ENCODE results near the gene FNDC10.

Gene FNDC10

DNA sequence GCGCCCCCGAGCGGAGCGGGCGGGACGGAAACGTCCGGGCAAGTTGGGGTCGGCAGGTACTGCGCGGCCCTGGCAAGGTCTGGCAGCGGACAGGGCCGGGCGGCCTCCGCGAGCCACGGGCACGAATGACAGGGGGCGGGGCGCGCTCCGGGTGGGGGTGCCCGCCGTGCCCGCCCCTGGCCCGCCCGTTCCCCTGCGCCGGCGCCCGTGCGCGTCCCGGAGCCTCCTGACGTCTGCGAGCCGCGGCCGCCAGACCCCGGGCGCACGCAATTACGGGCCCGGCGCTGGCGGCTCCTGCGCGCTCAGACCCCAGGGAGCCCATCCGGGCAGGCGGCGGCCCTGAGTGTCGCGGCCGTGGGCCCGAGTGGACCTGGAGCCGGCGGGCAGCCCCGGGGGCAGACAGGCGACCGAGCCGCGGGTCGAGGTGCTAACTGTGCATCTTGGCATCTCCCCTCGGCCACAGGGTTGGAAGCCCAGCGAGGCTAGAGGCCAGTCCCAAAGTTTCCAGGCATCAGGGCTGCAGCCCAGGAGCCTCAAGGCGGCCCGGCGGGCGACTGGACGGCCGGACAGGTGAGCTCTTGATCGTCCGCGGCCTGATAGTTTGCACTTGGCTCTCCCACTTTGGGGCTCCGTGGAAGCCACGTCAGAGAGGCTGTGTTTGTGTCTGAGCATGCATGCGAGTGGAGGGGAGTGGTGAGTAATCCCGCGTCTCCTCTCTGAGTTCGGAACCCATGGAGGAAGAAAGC lies 16.3 kb upstream of the FNDC10 start:
- DNase-seq, result no peak

DNA sequence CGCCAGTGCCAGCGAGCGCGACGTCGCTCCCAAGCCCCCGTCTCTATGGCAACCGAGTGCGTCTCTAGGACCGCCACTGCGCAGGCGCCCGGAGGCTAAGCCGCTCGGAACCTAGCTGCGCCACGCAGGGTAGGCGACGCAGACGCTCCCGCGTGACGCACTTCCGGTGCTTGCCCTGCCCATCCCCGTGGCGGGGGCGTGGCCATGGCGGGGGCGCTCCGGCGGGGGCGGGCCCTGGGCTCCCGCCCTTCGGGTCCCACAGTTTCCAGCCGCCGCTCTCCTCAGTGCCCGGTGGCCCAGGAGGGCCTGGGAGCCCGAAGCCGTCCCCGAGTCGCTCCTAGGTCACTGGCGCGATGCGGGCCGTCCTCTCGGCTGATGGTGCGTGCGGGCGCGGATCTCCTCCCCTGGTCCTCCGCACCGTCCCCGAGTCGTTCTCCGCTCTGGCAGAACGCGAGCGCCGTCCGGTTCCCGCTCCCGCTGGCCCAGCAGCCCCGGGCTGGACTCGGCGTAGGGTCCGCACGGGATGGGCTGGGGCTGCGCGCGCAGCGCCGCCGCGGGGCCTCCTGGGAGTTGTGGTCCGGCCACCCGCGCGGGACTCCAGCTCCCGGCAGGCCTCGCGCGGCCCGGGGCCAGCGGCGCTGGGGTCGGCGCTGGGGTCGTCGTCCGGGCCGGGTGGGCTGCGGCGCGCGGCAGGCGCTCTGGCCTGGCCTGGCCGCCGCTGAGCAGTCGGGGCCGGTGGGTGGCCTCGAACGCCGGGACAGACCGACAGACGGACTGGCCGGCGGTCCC lies 15.5 kb upstream of the FNDC10 start, which contains the start of gene MIB2:
MIB2 (plus strand) TSS at position 245 of the 789 bp plus-strand sequence. CDS start 7,953 bp downstream, outside the sequence.
- peak; percentile 93 to 95 for DNase-seq

DNA sequence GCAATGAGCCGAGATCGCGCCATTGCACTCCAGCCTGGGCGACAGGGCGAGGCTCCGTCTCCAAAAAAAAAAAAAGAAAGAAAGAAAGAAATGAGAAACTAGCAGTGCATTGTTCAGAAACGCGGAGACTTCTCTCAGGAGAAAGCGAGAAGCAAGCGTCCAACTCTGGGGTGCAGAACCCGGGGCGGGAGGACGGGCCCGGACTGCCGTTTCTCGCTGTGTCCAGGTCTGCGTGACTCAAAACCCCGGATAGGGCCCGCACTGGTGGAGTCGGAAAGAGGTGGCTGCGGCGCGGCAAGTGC lies 15.0 kb upstream of the FNDC10 start:
- DNase-seq, result no peak

DNA sequence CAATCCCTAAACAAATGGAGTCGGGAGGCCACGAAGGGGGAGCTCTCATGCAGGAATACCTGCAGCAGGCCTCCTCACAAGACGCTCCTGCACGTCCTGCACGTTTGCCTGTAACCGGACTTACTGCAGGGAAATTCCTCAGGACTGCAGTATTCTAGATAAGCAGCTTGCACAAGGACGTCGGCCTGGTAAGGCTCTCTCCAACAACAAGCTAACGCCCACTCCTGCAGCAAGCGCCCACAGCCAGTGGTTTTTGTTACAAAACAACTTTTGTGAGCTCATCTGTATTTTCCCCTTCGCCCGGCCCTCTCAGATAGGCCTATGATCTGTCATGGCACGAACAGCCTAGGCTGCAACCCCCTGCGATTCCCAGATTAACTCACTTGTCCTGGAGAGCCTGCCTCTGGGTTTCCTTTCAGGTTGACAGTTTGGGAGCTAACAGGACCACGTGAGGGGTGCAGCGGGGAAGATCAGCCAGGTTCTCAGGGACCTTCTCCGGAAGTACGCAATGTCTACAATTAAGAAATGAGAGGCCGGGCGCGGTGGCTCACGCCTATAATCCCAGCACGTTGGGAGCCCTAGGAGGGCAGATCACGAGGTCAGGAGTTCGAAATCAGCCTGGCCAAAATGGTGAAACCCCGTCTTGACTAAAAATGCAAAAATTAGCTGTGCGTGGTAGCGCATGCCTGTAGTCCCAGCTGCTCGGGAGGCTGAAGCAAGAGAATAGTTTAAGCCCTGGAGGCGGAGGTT lies 14.4 kb upstream of the FNDC10 start:
- DNase-seq, result peak; percentile 62 to 67

DNA sequence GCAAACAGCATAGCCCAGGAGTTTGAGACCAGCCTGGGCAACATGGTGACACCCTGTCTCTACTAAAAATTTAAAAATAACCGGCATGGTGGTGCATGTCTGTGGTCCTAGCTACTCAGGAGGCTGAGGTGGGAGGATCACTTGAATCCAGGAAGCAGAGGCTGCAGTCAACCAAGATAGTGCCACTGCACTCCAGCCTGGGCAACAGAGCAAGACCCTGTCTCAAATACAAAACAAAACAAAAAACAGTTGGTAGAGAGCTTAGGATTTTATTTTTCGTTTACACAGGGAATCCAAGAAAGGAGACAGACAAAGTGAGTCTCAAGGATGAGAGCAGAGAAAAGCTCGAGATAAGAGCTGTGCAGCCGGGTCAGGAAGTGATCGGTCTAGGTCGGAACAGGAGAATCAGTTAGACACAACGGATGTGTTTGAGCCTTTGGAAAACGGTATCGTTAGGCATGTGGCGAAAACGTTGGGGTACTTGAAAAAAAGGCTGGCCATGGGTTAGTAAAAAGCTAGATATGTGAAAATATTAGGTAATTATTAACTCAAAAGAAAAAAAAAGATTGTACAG lies 13.7 kb upstream of the FNDC10 start:
- no peak for DNase-seq

DNA sequence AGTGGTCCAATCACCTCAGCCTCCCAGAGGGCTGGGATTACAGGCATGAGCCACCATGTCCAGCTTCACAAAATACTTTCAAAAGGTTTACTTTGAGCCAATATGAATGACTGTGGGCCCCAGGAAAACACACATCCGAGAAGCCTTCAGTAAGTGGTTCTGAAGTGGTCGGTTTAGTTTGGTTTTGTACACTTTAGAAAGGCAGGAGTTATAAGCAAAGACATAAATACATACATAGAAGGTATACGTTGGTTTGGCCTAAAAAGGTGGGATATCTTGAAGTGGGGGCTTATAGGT lies 12.1 kb upstream of the FNDC10 start:
- no peak for DNase-seq

DNA sequence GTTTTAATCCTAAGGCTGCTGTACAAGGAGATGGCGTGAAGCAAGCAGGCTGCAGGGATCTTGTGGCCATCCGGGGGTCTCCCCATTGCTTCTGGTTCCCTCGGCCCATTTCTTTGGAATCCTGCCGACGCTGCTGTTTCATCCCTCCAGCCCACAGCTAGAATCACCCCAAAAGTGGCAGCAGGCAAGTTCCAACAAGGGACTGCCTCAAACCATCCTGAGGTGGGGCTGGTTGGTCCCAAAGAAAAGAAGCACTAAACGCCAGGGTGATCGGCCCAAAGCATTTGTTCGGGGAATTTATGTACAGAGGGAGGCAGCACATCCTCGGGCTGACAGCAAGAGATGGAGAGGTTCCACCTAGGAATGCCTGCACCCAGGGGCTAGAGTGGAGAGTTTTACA lies 10.9 kb upstream of the FNDC10 start:
- no peak for DNase-seq

DNA sequence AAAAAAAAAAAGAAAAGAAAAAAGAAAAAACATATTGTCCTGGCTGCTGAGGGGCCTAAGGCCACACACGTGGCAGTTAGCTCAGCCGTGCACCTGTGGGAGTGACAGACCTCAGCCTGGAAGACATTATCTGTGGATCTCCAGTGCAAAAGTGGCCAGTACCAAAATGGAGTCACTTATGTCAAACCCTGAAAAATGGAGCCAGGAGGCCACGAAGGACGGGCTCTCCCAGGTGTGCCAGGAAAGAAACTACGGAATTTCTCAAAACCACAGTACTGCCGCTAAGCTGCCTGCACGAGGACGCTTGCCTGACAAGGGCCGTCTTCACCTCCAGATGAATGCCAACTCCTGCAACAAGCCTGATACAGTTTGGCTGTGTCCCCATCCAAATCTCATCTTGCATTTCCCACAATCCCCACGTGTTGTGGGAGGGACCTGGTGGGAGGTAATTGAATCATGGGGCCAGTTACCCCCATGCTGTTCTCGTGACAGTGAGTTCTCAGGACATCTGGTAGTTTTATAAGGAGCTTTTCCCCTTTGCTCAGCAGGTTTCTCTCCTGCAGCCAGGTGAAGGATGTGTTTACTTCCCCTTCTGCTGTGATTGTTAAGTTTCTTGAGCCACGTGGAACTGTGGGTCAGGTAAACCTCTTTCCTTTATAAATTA lies 10.0 kb upstream of the FNDC10 start:
- DNase-seq, result no peak

DNA sequence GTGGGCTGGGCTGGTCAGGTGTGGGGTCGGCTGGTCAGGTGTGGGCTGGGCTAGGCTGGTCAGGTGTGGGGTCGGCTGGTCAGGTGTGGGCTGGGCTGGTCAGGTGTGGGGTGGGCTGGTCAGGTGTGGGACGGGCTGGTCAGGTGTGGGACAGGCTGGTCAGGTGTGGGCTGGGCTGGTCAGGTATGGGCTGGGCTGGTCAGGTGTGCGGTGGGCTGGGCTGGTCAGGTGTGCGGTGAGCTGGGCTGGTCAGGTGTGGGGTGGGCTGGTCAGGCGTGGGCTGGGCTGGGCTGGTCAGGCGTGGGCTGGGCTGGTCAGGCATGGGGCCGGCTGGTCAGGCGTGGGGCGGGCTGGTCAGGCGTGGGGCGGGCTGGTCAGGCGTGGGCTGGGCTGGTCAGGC lies 6.3 kb upstream of the FNDC10 start:
- DNase-seq, result no peak

DNA sequence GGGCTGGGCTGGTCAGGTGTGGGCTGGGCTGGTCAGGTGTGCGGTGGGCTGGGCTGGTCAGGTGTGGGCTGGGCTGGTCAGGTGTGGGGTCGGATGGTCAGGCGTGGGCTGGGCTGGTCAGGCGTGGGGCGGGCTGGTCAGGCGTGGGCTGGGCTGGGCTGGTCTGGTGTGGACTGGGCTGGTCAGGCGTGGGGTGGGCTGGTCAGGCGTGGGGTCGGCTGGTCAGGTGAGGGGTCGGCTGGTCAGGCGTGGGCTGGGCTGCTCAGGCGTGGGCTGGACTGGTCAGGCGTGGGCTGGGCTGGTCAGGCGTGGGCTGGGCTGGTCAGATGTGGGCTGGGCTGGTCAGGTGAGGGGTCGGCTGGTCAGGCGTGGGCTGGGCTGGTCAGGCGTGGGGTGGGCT lies 5.8 kb upstream of the FNDC10 start:
- no peak for DNase-seq

DNA sequence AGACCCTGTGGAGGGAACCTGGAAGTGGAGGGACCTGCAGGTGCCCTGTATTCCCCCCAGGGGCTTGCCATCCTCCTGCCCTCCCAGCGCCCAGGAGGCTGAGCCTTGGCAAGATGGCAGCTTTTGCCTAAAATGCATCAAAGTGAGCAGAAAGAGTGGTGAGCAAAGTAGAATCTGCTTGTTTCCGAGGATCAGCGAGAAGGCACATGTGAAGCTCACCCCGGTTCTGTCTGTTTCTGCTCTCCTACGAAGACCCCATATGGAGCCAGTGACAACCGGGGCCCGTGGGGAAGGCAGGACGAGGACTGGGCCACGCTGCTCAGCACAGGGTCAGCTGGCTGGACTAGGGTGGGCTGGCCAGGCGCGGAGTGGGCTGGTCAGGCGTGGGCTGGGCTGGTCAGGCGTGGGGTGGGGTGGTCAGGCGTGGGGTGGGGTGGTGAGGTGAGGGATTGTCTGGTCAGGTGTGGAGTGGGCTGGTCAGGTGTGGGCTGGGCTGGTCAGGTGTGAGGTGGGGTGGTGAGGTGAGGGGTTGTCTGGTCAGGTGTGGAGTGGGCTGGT lies 5.2 kb upstream of the FNDC10 start:
- no peak for DNase-seq

DNA sequence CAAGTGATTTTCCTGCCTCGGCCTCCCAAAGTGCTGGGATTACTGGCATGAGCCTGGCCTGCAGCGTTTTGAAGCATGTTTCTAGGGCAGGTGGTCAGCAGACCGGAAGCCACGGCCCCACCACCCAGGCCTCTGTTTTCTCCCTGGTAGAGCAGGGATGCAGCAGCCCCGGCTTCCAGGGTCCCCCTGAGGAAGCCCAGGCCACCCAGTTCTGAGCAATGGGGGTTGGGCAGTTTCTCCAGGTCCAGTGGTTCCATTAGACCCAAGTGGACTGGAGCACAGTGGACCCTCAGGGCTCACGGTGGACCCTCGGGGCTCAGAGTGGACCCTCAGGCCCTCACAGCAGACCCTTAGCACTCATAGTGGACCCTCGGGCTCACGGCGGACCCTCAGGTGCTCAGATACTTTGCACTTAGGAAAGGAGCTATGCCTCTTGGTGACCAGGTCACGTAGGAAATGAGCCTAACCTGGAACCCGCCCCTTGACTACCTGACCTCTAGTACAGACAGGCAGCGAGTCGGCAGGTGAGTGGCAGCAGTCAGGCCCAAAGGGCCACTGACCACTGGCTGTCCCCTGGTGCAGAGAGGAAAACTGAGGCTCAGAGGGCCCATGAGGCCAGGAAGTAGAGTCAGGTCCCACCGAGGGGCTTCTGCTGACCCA lies 4.6 kb upstream of the FNDC10 start:
- no peak for DNase-seq

DNA sequence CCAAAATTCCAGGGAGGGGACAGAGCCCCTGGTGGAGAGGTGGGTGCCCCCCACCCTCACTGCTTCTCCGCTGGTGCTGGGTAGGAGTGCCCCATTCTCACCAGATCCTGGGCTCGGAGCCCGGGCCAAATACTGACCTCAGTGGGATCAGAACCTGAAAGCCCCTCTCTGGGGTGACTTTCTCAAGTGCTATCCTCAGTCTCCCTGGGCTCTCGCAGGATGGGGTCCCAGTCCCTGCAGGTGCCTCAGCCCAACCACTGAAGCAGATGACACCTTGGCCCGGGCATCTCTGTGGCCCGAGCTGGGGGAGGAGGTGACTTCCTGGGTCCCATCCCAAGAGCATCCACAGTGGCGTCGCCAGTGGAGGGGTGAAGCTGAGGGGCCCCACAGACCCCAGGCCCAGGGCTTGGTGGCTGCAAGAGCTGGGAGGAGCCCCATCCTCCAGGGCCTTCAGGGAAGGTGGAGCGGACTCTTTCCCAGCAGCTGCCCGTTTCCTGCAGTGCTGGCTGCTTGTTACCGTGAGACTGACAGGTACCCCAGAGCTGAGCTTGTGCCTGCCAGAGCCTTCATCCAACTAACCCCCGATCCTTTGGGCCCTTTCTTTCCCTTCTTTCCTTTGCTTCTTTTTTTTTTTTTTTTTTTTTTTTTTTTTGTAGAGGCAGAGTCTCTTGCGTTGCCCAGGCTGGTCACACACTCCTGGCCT lies 3.9 kb upstream of the FNDC10 start:
- DNase-seq, result no peak

DNA sequence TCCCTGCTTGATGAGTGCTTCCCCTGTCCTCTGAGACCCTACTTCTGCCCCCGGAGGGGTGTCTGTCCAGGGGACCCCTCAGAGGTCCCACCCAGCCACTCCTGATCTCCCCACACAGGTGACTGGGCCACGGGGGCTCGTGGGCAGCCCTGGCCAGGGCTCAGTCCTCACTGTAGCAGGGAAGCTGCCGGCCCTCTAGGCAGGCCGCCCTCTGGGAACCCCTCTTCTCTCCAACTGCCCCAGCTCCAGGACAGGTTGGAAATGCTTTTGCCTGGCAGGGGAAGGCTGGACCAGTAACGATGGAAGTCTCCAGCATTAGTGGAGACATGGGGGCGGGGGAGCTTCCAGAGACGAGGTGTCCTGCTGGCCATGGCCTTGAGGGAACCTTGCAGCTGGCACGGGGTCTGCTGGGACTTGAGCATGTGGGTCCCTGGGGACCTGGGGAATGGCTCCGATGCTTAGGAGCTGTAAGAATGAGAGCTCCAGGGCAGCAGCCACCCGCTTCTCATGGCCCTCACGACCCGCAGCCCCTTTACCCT lies 3.1 kb upstream of the FNDC10 start:
- no peak for DNase-seq

DNA sequence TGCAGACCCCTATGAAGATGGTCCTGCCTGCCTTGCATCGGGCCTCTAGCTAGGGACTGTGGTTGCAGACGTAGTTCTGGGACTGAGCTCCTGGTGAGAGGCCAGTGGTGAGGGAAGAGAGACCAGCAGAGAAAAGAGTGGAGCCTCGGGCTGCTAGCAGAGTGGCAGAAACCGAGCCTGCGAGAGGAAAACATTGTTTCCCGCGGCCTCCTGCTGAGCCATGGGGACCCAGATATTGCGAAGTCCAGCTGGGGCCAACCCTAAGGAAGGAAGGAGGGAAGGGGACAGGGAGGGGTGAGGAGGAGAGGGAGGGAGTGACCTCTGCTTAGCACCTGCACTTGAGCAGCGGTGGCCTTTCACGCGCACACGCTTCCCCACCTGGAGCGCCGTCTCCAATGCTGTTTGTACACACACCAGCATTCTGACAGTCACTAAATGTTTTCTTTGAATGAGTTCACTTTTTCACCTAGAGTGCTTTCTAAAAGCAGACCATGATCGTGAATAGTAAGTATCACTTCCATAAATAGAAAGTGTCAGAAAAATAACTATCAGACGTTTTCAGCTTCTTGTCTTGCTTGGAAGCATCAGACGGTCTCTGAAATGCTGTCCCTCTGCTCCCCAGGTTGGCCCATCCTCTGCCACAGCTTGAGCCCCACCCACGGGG lies 2.5 kb upstream of the FNDC10 start:
- DNase-seq, result no peak

DNA sequence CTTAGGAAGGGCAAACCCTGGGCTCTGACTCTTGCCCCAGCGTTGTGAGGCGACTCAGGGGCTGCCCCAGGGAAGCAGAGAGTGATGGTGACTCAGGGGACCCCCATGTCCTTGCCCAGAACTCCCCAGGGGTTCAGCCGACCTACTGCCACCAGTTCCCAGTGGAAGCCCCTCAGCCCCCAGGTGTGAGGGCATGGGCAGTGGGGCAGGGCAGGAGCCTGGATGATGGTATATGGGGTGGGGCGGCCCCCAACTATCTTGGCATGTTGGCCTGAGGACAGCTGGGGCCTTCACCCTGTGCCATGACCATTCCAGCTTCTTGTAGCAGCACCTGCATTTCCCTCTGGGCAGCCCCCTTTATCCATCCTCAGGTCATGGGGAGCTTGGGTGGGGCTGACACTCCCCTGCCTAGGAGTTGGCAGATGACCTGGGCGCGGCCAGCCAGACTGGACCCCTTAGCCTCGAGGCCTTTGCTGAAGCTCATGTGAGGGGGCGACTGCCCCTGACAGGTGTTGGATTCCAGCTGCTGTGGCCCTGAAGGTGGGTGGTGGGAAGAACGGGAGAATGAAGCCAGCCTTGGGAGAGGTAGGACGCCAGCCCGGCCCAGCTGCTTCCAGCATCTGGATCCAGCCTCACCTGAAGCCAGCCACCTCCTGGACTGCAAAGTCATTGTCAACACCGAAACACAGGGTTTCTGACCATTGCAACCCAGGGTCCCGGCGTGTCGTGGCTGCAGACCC lies 1.8 kb upstream of the FNDC10 start:
- DNase-seq, result no peak

DNA sequence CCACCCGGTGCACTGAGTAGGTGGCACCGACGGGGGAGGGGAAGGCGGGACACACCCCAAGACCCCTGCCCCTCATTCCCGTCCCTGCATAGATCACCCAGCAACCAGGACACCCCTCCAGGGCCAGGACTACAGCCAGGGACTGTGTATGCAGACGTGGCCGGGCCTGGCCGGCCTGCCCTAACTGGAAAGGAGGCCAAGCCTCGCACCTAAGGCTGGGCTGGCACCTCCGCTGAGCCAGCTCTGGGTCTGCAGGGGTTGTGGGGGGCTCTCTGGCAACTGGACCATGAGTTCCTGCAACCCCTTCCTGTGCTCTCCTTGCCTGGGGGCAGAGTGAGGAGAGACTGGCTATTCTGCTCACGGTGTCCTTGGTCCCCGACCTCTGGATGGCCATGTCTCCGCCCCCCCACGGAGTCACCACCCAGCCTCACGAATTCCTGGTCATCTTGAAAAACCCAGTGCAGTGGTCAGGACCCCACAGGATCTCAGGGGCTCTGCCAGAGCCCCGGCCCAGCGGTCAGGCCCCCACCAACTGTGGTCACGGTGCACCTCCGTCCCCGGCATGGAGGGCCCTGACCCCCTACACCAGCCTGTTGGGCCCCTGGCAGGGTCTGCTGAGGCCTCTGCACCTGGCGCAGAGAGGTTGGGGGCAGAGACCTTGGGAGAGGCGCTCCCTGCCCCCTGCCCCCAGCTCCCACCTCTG lies 1.1 kb upstream of the FNDC10 start:
- no peak for DNase-seq

DNA sequence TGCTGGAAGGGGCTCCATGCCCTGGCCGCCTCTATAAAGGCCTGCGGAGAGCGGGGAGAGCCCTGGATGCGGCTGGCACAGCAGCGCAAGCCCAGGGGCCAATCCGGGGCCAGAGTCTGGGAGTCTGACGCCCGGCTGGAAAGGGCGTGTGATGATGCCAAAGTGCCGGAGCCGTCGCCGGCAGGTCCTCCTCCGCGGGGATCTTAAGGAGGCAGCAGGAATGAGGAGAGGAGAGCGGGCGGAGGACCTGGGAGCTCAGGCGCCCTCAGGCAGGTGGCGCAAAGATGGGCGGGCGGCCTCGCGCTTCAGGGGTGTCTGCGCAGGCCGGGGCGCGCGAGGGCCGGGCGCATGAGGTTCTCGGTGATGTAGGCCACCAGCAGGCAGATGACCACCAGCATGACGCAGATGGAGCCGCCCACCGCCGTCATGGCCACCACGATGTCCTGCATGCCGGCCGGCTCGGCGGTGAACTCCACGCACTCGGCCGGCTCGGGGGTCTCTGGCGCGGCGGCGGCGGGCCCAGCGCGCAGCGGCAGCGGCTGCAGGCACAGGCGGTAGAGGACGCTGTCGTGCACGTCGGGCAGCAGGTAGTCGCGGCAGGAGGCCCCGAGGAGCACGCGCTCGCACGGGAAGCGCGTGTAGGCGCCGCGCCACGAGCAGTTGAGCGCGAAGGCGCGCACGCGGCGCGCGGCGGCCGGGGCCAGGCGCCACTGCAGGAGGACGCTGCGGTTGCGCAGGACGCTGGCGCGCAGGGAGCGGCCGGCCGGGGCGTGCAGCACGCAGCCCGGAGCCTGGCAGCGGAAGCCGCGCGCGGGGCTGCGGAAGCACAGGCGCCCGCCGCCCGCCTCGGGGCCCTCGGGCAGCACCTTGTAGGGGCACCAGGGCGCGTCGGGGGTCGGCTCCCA lies 653 bp downstream of the FNDC10 start:
- DNase-seq, result no peak

All from activated CD4-positive, alpha-beta T cell treated with anti-CD3 and anti-CD28 coated beads, Interleukin-2, amount 50 U/mL, for 4 hours (primary cell).